Measurements from ENCODE around the gene MAZ.

The MAZ gene

GRCh38 chr16:29857133-29857760, 50.9 kb downstream of the MAZ start:
- no peak for DNase-seq (ENCODE audit: low spot score)

GRCh38 chr16:29858149-29858849, 52.0 kb downstream of the MAZ start:
- DNase-seq (ENCODE audit: low spot score): no peak

GRCh38 chr16:29858974-29859373, 52.6 kb downstream of the MAZ start:
- no peak for DNase-seq (ENCODE audit: low spot score)

GRCh38 chr16:29860218-29860617, 53.9 kb downstream of the MAZ start:
- DNase-seq (ENCODE audit: low spot score): no peak

Measured in HuH-7 (cell line).